Choroid plexus epithelial cell (primary cell): ENCODE results near the gene ECSCR.
"Not testable (repeated sequence)": the region's sequence is repeated elsewhere in the genome, so short reads cannot be mapped to it uniquely, and the experiment has no call there.

Experiments used
- DNase-seq: peaks from one replicate; pipeline ENCODE4 v3.0.0-alpha.2; 2010; ENCODE audit warnings: low read depth
- H3K4me3 ChIP-seq: 2 replicates; pipeline ENCODE4 v1.5.1; 2011; ENCODE audit warnings: low read depth, mild to moderate bottlenecking, control low read depth, low read length, moderate library complexity
- CTCF ChIP-seq: conservative IDR thresholded peaks from 2 replicates; pipeline ENCODE4 v1.5.1; 2011; ENCODE audit warnings: low read depth, mild to moderate bottlenecking, control low read depth, inconsistent platforms, low read length, moderate library complexity

Gene ECSCR

GRCh38 chr5:139414581-139415130 lies 47.9 kb downstream of the ECSCR start:
- no peak for DNase-seq
- no peak for TF ChIP-seq CTCF
- no peak overlapping the region for H3K4me3 ChIP-seq

GRCh38 chr5:139413963-139414362 lies 48.6 kb downstream of the ECSCR start:
- no peak overlapping the region for H3K4me3 ChIP-seq
- TF ChIP-seq CTCF = no peak
- DNase-seq = no peak

GRCh38 chr5:139413153-139413552 lies 49.4 kb downstream of the ECSCR start:
- no peak for TF ChIP-seq CTCF
- H3K4me3 ChIP-seq = no peak overlapping the region
- DNase-seq = no peak

- no peak for TF ChIP-seq CTCF
- DNase-seq = peak; percentile 49
- H3K4me3 ChIP-seq = no peak overlapping the region
Observed at GRCh38 chr5:139410993-139411828, 51.3 kb downstream of the ECSCR start.

GRCh38 chr5:139410121-139410992 lies 52.2 kb downstream of the ECSCR start:
- no peak for DNase-seq
- H3K4me3 ChIP-seq = no peak overlapping the region
- TF ChIP-seq CTCF = no peak

- DNase-seq, H3K4me3 ChIP-seq: not testable (repeated sequence)
Observed at GRCh38 chr5:139409116-139409515, 53.4 kb downstream of the ECSCR start.

GRCh38 chr5:139408191-139408590 lies 54.4 kb downstream of the ECSCR start:
- no peak overlapping the region for H3K4me3 ChIP-seq
- TF ChIP-seq CTCF = no peak
- no peak for DNase-seq
